WI38 (cell line): ENCODE results near the gene SLC25A31.

Experiments
- H3K4me3 ChIP-seq: 2 replicates; pipeline ENCODE4 v1.5.1; 2011; ENCODE audit warnings: low read depth, mild to moderate bottlenecking, control low read depth, low read length
- TF ChIP-seq, protein P1 (sequence below): IDR thresholded peaks from 2 replicates; pipeline ENCODE4 v1.5.1; 2012; ENCODE audit warnings: low read depth, mild to moderate bottlenecking, control low read depth, low read length

SLC25A31 gene

GRCh38 chr4:127776620-127777019, 46.4 kb downstream of the SLC25A31 start:
- no peak overlapping the region for H3K4me3 ChIP-seq
- TF ChIP-seq, protein P1, sequence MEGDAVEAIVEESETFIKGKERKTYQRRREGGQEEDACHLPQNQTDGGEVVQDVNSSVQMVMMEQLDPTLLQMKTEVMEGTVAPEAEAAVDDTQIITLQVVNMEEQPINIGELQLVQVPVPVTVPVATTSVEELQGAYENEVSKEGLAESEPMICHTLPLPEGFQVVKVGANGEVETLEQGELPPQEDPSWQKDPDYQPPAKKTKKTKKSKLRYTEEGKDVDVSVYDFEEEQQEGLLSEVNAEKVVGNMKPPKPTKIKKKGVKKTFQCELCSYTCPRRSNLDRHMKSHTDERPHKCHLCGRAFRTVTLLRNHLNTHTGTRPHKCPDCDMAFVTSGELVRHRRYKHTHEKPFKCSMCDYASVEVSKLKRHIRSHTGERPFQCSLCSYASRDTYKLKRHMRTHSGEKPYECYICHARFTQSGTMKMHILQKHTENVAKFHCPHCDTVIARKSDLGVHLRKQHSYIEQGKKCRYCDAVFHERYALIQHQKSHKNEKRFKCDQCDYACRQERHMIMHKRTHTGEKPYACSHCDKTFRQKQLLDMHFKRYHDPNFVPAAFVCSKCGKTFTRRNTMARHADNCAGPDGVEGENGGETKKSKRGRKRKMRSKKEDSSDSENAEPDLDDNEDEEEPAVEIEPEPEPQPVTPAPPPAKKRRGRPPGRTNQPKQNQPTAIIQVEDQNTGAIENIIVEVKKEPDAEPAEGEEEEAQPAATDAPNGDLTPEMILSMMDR = no peak

GRCh38 chr4:127777487-127777886, 47.3 kb downstream of the SLC25A31 start:
- TF ChIP-seq, protein P1 = no peak
- no peak overlapping the region for H3K4me3 ChIP-seq

- TF ChIP-seq, protein P1 = no peak
- no peak overlapping the region for H3K4me3 ChIP-seq
These were observed 47.9 kb downstream of the SLC25A31 start for GRCh38 chr4:127778102-127778501.

GRCh38 chr4:127780598-127780997, 50.4 kb downstream of the SLC25A31 start:
- TF ChIP-seq, protein P1 = no peak
- H3K4me3 ChIP-seq = no peak overlapping the region

GRCh38 chr4:127781300-127782024, 51.3 kb downstream of the SLC25A31 start:
- H3K4me3 ChIP-seq = peak overlapping the region; percentile 90
- TF ChIP-seq, protein P1 = no peak

GRCh38 chr4:127782025-127782274, 51.8 kb downstream of the SLC25A31 start:
- TF ChIP-seq, protein P1 = no peak

DNA sequence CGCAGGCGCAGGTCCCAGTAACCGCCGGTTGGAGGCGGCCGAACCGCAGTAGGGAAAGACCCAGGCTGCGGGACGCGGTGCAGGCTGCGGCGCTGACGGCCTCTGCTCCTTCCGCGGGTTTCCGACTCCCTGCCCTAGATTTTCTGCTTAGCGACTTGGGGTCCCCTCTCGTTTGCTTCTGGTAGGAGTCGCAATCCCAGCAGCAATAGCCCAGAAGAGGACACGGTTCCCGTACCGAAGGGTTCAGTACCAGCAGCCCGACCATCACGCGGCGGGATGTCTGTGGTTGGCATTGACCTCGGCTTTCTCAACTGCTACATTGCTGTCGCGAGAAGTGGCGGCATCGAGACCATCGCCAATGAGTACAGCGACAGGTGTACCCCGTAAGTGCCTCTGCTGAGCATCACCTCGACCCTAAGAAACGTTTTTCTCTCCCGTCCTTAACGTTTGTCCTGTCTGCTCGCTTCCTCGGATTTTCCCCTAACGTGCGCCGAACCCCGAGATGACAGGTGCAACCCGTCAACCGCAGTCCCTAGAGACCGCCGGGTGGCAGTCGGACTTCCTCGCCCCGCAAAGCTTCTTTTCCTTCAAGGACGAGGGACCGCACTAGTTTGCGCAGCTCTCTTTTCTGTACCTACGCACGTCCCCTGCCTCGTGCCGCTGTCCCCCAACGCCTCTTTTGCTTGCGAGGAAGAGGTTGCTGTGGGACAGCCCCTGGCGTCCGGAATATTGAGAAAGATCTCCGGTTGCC, 52.2 kb downstream of the SLC25A31 start, which contains the start of gene HSPA4L:
Gene HSPA4L (plus strand): TSS at position 48 of the 751 bp plus-strand sequence. CDS start 229 bp downstream, at position 277.
- peak within 1 kb of the TSS; percentile 90 for H3K4me3 ChIP-seq
- TF ChIP-seq, protein P1 = no peak

More at GRCh38 chr4:127782025-127782274, 51.8 kb downstream of the SLC25A31 start:
- peak overlapping the region; percentile 90 for H3K4me3 ChIP-seq
